B cell (primary cell): ENCODE measurements around the gene KCNJ8.

ENCODE experiments used
- CTCF ChIP-seq: fragments of 200-600 bp; IDR thresholded peaks from one replicate; pipeline ENCODE4 v1.8.0; 2022; ENCODE audit warnings: antibody characterized with exemption, mild to moderate bottlenecking
- EZH2 ChIP-seq: IDR thresholded peaks from 2 replicates; pipeline ENCODE4 v1.6.1; 2012; ENCODE audit warnings: borderline replicate concordance, low read depth, mild to moderate bottlenecking, moderate library complexity, low read length; ENCODE audit not compliant: insufficient read depth, poor library complexity, severe bottlenecking

- TF ChIP-seq CTCF (no peak), EZH2 (no peak)
These were observed 771 bp upstream of the KCNJ8 start for GRCh38 chr12:21775133-21775820.
